LNCaP clone FGC (cell line): Measurements from ENCODE around the gene NDEL1.

Experiments
- DNase-seq: peaks from one replicate; pipeline ENCODE4 v3.0.0-alpha.2; 2011; ENCODE audit warnings: low read depth
- H3K4me3 ChIP-seq: 2 replicates; pipeline ENCODE4 v1.5.1; 2011; ENCODE audit warnings: mild to moderate bottlenecking, low read depth, low read length, control low read depth
- TF ChIP-seq, protein P1 (sequence below): IDR thresholded peaks from 2 replicates; pipeline ENCODE4 v1.5.1; 2012; ENCODE audit warnings: mild to moderate bottlenecking; ENCODE audit not compliant: control insufficient read depth, insufficient read depth; ENCODE audit errors: extremely low read depth

NDEL1 gene

DNA sequence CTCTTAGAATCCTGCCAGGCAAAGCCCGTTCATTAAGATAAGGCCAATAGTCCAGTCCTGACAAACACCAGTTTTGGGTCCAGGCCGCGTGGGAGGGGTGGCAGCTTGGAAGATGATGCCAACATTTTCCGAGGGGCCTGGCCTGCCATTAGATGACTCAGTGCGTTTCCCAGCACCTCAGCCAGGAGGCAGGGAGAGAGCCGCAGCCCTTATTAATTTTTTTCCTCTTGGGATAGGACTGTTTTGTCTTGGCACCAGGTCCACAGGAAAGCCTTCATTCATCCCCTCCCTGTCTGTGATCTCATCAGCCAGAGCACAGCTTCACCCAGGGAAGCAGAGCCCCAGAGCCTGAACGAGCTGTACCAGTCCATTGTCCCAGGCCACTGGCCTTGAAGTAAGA lies 4.7 kb upstream of the NDEL1 start:
- DNase-seq: no peak
- TF ChIP-seq, protein P1, sequence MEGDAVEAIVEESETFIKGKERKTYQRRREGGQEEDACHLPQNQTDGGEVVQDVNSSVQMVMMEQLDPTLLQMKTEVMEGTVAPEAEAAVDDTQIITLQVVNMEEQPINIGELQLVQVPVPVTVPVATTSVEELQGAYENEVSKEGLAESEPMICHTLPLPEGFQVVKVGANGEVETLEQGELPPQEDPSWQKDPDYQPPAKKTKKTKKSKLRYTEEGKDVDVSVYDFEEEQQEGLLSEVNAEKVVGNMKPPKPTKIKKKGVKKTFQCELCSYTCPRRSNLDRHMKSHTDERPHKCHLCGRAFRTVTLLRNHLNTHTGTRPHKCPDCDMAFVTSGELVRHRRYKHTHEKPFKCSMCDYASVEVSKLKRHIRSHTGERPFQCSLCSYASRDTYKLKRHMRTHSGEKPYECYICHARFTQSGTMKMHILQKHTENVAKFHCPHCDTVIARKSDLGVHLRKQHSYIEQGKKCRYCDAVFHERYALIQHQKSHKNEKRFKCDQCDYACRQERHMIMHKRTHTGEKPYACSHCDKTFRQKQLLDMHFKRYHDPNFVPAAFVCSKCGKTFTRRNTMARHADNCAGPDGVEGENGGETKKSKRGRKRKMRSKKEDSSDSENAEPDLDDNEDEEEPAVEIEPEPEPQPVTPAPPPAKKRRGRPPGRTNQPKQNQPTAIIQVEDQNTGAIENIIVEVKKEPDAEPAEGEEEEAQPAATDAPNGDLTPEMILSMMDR: no peak
- H3K4me3 ChIP-seq: no peak overlapping the region

DNA sequence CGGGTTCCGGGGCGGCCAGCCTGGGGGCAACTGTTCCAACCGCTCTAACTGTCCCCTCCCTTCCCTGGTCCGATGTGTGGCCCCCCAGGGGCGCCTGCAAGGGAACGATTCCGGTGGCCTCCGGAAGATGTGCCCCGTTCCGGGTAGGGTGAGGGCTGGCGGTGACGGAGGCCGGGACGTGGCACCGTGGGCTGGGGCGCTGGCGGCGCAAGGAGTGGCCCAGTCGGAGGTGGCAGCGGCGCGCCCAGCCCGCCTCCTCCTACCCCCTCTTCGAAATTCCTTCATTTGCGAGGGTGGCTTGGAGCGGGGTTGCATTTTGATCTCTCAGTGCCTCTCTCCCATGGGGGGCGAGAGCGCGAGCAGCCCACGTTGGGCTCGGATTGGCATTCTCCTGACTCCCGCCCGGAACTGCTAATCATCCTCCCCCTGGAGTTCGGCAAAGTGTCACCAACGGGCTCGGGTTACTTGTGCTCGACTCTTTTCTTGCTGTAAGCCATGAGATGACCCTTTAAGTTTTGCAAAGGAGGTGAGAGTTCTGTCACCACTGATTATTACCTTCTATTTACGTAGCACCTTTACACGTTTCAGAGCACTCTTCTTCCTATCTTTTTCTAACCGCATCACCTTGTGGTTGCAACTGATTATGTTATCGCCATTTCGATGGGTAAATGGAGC lies 622 bp downstream of the NDEL1 start:
- TF ChIP-seq, protein P1: no peak
- peak overlapping the region; percentile 89 for H3K4me3 ChIP-seq
- DNase-seq: no peak

DNA sequence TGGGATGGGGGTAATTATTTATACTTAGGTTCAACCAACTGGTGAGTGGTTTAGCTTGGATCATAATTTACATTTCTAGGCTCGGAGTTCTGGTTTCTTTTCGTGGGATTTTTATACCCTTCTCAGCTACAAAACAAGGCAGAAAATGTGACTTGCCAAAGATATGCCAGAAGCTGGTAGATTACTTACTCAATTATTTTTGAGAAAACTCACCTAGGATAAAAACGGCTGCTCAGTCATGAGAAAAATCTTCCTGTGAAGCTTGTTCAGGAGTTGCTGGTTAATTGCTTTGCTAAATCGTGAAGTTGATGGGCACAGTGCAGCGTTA lies 1.1 kb downstream of the NDEL1 start:
- TF ChIP-seq, protein P1: no peak
- DNase-seq: no peak
- peak overlapping the region; percentile 89 for H3K4me3 ChIP-seq

DNA sequence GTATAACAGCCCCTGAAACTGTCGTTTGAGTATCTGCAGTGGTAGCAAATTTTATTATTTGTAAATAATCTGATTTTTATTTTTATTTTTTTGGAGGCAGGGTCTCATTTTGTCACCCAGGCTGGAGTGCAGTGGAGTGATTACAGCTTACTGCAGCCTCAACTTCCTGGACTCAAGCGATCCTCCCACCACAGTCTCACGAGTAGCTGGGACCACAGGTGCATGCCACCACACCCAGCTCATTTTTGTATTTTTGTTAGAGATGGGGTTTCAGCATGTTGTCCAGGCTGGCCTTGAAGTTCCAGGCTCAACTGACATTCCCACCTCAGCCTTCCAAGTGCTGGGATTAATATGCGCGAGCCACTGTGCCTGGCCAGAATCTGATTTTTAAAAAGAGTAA lies 2.8 kb downstream of the NDEL1 start:
- no peak overlapping the region for H3K4me3 ChIP-seq
- TF ChIP-seq, protein P1: no peak
- DNase-seq: no peak

- no peak for DNase-seq
- TF ChIP-seq, protein P1: no peak
- H3K4me3 ChIP-seq: no peak overlapping the region
These were observed 4.0 kb downstream of the NDEL1 start for GRCh38 chr17:8439681-8440080.

- DNase-seq: no peak
These were observed 6.0 kb downstream of the NDEL1 start for GRCh38 chr17:8441690-8442089.

More at GRCh38 chr17:8441690-8442089, 6.0 kb downstream of the NDEL1 start:
- TF ChIP-seq, protein P1: no peak
- no peak overlapping the region for H3K4me3 ChIP-seq
